GM12874 (cell line): ENCODE data around the gene GPR143.

Experiments used
- TF ChIP-seq, protein P1 (sequence below): IDR thresholded peaks from 2 replicates; pipeline ENCODE4 v1.5.1; 2011; ENCODE audit warnings: low read depth, mild to moderate bottlenecking, control low read depth, low read length, moderate library complexity; ENCODE audit not compliant: insufficient read depth

The GPR143 gene

DNA sequence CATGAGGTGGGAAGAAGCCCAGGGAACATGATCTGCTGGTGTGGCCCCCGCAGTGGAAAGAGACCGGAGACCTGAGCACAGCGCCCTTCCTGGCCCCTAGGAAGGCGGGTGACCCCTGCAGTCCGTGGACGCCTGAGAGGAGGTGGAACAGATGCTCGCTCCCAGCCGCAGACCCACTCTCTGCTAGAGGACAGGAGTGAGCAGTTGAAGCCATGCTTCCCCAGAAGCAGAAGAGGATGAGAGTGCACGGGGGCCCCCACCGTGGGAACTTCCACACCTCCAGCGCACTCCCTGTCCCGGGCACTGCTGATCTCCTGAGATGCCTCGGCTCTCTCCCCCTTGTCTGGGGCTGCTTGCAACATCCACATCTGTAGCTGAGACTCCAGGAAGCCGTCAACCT, 62.2 kb downstream of the GPR143 start:
- TF ChIP-seq, protein P1, sequence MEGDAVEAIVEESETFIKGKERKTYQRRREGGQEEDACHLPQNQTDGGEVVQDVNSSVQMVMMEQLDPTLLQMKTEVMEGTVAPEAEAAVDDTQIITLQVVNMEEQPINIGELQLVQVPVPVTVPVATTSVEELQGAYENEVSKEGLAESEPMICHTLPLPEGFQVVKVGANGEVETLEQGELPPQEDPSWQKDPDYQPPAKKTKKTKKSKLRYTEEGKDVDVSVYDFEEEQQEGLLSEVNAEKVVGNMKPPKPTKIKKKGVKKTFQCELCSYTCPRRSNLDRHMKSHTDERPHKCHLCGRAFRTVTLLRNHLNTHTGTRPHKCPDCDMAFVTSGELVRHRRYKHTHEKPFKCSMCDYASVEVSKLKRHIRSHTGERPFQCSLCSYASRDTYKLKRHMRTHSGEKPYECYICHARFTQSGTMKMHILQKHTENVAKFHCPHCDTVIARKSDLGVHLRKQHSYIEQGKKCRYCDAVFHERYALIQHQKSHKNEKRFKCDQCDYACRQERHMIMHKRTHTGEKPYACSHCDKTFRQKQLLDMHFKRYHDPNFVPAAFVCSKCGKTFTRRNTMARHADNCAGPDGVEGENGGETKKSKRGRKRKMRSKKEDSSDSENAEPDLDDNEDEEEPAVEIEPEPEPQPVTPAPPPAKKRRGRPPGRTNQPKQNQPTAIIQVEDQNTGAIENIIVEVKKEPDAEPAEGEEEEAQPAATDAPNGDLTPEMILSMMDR: no peak

GRCh38 chrX:9701790-9702189, 63.9 kb downstream of the GPR143 start:
- TF ChIP-seq, protein P1: no peak

DNA sequence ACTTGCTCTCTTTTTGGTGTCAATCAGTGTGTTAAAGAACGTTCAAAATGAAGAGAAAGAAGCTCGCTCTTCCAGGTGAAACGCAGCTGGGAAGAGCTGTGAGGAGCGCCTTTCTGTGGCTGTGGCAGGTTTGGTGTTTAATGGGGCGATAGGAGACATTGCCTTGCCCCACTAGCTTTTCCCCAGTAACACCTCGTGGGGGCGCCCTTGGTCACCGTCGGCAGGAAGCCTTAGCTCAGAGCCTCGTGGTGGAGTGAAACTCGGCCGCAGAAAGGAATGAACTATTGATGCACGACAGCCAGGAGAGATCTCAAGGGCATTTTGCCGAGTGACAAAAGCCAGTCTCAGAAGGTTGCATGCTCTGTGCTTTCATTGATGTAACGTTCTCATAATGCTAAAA, 65.1 kb downstream of the GPR143 start:
- TF ChIP-seq, protein P1: no peak

- TF ChIP-seq, protein P1: no peak
These were observed 67.1 kb downstream of the GPR143 start for GRCh38 chrX:9698576-9698975.

DNA sequence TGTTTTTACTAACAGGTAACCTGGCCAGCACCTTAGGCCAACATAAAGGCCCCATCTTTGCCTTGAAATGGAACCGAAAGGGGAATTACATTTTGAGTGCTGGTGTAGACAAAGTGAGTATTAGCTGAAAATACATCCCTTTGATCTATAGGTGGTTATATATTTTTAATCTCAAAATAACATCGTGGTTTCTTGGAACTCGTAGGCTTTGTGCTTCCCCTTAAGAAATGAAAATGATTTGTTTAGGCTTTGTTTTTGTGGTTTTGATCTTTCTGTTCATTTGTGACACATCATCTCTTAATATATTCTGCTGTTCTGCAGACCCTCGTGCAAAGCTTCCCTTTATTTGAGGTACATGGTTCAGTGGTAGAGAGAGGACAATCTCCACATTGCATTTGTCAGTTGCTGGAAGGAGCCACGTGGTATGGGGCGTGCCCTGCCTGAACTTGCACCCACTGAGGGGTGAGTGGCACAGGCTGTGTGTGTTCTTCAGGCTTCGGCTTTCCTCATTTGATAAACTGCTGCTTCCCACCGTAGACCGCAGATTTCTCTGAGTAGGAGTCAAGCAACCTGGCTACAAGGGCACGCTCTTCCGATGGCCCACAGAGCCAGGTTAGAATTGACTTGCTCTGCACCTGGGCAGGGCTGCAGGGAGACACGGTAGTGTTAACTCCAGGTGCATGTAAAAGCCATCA, 72.2 kb downstream of the GPR143 start:
- TF ChIP-seq, protein P1: no peak

DNA sequence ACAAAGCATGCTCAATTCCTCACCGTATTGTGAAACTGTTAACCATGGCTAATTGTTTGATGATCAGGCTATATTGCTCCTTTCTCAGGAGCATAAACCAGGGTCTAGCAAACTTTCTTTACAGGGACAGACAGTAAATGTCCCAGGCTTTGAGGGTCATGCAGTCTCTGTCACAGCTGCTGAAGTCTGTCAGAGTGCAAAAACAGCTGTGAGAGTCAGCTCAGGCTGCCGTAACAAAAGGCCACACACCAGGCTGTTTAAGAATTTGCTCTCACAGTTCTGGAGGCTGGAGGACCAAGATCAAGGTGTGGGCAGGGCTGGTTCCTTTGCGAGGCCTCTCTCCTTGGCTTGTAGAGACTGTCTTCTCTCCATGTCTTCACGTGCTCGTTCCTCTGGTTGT, 75.6 kb downstream of the GPR143 start:
- TF ChIP-seq, protein P1: no peak

DNA sequence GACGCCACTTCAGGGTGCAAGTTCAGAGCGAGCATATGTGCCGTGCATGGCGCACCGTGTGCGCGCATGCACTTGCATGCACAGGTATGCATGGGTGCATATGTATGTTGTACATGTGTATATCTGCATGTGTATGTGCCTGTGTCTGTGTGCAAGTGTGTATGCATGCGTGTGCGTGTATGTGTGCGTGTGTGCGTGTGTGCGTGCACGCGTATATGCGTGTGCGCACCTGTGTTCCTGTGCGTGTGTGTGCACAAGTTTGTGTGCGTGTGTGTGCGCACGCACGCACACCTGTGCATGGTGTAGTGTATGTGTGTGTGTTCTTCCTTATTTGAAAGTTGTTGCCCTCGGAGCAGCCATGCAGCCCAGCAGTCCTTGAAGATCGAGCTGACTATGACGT, 76.8 kb downstream of the GPR143 start:
- TF ChIP-seq, protein P1: no peak

DNA sequence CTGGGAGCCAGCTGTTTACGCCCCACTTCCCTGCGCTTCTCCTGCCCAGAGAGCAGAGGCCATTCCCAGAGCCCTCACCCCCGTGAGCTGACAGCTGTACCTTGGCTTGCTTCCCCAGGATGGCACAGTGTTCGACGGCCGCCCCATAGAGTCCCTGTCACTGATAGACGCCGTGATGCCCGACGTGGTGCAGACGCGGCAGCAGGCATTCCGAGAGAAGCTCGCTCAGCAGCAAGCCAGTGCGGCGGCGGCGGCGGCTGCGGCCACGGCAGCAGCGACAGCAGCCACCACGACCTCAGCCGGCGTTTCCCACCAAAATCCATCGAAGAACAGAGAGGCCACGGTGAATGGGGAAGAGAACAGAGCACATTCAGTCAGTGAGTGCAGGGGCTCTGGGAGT, 77.7 kb downstream of the GPR143 start:
- TF ChIP-seq, protein P1: no peak
